Pulmonary artery endothelial cell (primary cell): ENCODE data around the gene NEK2. TPM values are rescaled to one million over a fixed set of nuclear protein-coding genes. Genes with fewer than 3 reads are reported as not detected.
"Not testable (repeated sequence)": the region's sequence is repeated elsewhere in the genome, so short reads cannot be mapped to it uniquely, and the experiment has no call there.

Source experiments
- DNase-seq: peaks from one replicate; pipeline ENCODE4 v3.0.0-alpha.2; 2011; ENCODE audit warnings: low read depth, low spot score
- total RNA-seq: library from RNA; depleted of rRNA; stranded (reverse); fragments of >200 nt; gene quantifications from 2 replicates; pipeline ENCODE4 v1.2.3, GENCODE V29; 2014

The NEK2 gene
- total RNA-seq, 1 donor from 2014 or later: 19.7 TPM

GRCh38 chr1:211695135-211695816 is 19.9 kb upstream of the NEK2 start:
- no peak for DNase-seq

GRCh38 chr1:211693911-211694310 is 18.5 kb upstream of the NEK2 start:
- DNase-seq: not testable (repeated sequence)

- no peak for DNase-seq
These were observed 13.0 kb upstream of the NEK2 start for GRCh38 chr1:211688421-211688820.

GRCh38 chr1:211687462-211688215 is 12.2 kb upstream of the NEK2 start:
- DNase-seq: no peak

- DNase-seq: no peak
These were observed 10.4 kb upstream of the NEK2 start for GRCh38 chr1:211685823-211686222.

- DNase-seq: no peak
These were observed 9.4 kb upstream of the NEK2 start for GRCh38 chr1:211684791-211685190.

GRCh38 chr1:211684331-211684730 is 8.9 kb upstream of the NEK2 start:
- DNase-seq: no peak

GRCh38 chr1:211683396-211684297 is 8.2 kb upstream of the NEK2 start:
- DNase-seq: no peak

- not testable (repeated sequence) for DNase-seq
These were observed 6.8 kb upstream of the NEK2 start for GRCh38 chr1:211682186-211682585.

GRCh38 chr1:211680752-211681327 is 5.4 kb upstream of the NEK2 start:
- peak; percentile 60 for DNase-seq

- no peak for DNase-seq
These were observed 2.2 kb upstream of the NEK2 start for GRCh38 chr1:211677659-211678058.

GRCh38 chr1:211676761-211677160 is 1.3 kb upstream of the NEK2 start:
- DNase-seq: no peak

- DNase-seq: no peak
These were observed 724 bp upstream of the NEK2 start for GRCh38 chr1:211676106-211676583.

GRCh38 chr1:211667065-211667617 is 8.3 kb downstream of the NEK2 start:
- DNase-seq: no peak

GRCh38 chr1:211660718-211661222 is 14.7 kb downstream of the NEK2 start:
- DNase-seq: no peak

GRCh38 chr1:211656728-211657127 is 18.7 kb downstream of the NEK2 start:
- DNase-seq: no peak

- DNase-seq: peak; percentile 63
These were observed 20.3 kb downstream of the NEK2 start for GRCh38 chr1:211654838-211655787.

GRCh38 chr1:211653959-211654496 is 21.4 kb downstream of the NEK2 start:
- DNase-seq: no peak

GRCh38 chr1:211653293-211653692 is 22.1 kb downstream of the NEK2 start:
- DNase-seq: no peak
